K562 (cell line): Measurements from ENCODE around the gene ATP9B. TPM values are rescaled to one million over a fixed set of nuclear protein-coding genes. Genes with fewer than 3 reads are reported as not detected.

Source experiments
- ATAC-seq: fragments of 200-7000 bp; cut with Tn5 transposase; 3 replicates; pipeline ENCODE4 v1.9.1; 2020; ENCODE audit warnings: moderate library complexity
- BruUV-seq: library from RNA; stranded (reverse); fragments of 400-500 nt; replicated peaks from 2 replicates; lab custom pipeline; 2021; lab: Mats Ljungman, UMichigan
- CTCF ChIA-PET: fragments of 300-600 bp; formaldehyde crosslinking; extraction: SDS; loops from one replicate; lab custom pipeline; 2021; ENCODE audit warnings: low intra/inter-chr PET ratio; lab: Yijun Ruan, JAX
- POLR2A ChIA-PET: fragments of 300-600, 350-650 bp; sonication (Branson Sonifier 250); formaldehyde crosslinking; extraction: SDS; loops from one replicate; lab custom pipeline; 2021; ENCODE audit warnings: antibody characterized with exemption, inconsistent platforms; lab: Yijun Ruan, JAX
- DNase-seq, 4 experiments: peaks; one replicate each; pipeline versions ENCODE4 v3.0.0 to v3.0.0-alpha.2; 2011 to 2018; ENCODE audit warnings: low spot score in 3 of 4, mixed read lengths in 3 of 4; ENCODE audit errors: extremely low read depth in 1 of 4
- FAIRE-seq: peaks from 2 replicates; lab custom pipeline; 2011; peaks lifted over from hg19 to GRCh38; lab: Jason Lieb, UNC
- H2AFZ ChIP-seq: 2 replicates; pipeline ENCODE4 v1.6.0; 2011; ENCODE audit warnings: low read depth, low read length, control low read depth, inconsistent platforms
- H3K27ac ChIP-seq: fragments of 200-600 bp; 3 replicates; pipeline ENCODE4 v1.8.0; 2011; ENCODE audit warnings: low read depth, mild to moderate bottlenecking, control low read depth, inconsistent platforms, low read length, moderate library complexity, mixed read lengths; ENCODE audit errors: extremely low read depth
- H3K27me3 ChIP-seq, 2 experiments: fragments of 300-600 bp in 1 of 2; 2 replicates in 1 of 2; 3 replicates in 1 of 2; pipeline versions ENCODE4 v1.6.0 to v1.8.0; 2011; ENCODE audit warnings: inconsistent platforms in 2 of 2, low read length in 2 of 2, mild to moderate bottlenecking in 1 of 2, mixed read lengths in 1 of 2, moderate library complexity in 1 of 2; ENCODE audit not compliant: control insufficient read depth in 2 of 2, insufficient read depth in 2 of 2
- H3K36me3 ChIP-seq: fragments of 300-600 bp; 3 replicates; pipeline ENCODE4 v1.8.0; 2011; ENCODE audit warnings: mild to moderate bottlenecking, low read length, inconsistent platforms; ENCODE audit not compliant: control insufficient read depth, insufficient read depth
- H3K4me1 ChIP-seq, 2 experiments: fragments of 200-600 bp in 1 of 2; replicated peaks in 1 of 2; 2 replicates in 1 of 2; 3 replicates in 1 of 2; pipeline versions ENCODE4 v1.5.1 to v1.8.0; 2011; ENCODE audit warnings: inconsistent platforms in 2 of 2, low read length in 2 of 2, mild to moderate bottlenecking in 1 of 2, mixed read lengths in 1 of 2, moderate library complexity in 1 of 2; ENCODE audit not compliant: control insufficient read depth in 2 of 2, insufficient read depth in 2 of 2
- H3K4me2 ChIP-seq: 2 replicates; pipeline ENCODE4 v1.6.1; 2011; ENCODE audit warnings: low read length, control low read depth, inconsistent platforms, mixed read lengths; ENCODE audit not compliant: insufficient read depth
- H3K4me3 ChIP-seq: fragments of 200-600 bp; sonication (generic), shearing (Covaris generic); 2 replicates; pipeline ENCODE4 v1.5.1; 2016; ENCODE audit warnings: control low read depth, inconsistent platforms
- H3K79me2 ChIP-seq: fragments of 200-600 bp; 3 replicates; pipeline ENCODE4 v1.8.0; 2011; ENCODE audit warnings: low read length, inconsistent platforms; ENCODE audit not compliant: control insufficient read depth, insufficient read depth
- H3K9ac ChIP-seq, 2 experiments: 2 replicates each; pipeline versions ENCODE4 v1.6.0 to v1.6.1; 2011; ENCODE audit warnings: low read depth in 2 of 2, low read length in 2 of 2, control low read depth in 1 of 2, inconsistent platforms in 1 of 2, mild to moderate bottlenecking in 1 of 2, mixed read lengths in 1 of 2; ENCODE audit not compliant: insufficient read depth in 1 of 2
- H3K9me1 ChIP-seq: one replicate; pipeline ENCODE4 v1.6.0; 2011; ENCODE audit warnings: inconsistent platforms, mild to moderate bottlenecking, low read length, moderate library complexity; ENCODE audit not compliant: control insufficient read depth, insufficient read depth
- H3K9me3 ChIP-seq: replicated peaks from 2 replicates; pipeline ENCODE4 v1.5.1; 2011; ENCODE audit warnings: low read depth, low read length, inconsistent platforms; ENCODE audit not compliant: control insufficient read depth, insufficient read depth
- H4K20me1 ChIP-seq: replicated peaks from 2 replicates; pipeline ENCODE4 v1.6.1; 2011; ENCODE audit warnings: low read length, inconsistent platforms, mixed read lengths; ENCODE audit not compliant: control insufficient read depth, insufficient read depth
- CCAR2 ChIP-seq: fragments of 200-400 bp; formaldehyde crosslinking; IDR thresholded peaks from 2 replicates; pipeline ENCODE4 v1.6.1; 2017; ENCODE audit warnings: mild to moderate bottlenecking, low read depth, low read length
- PHF8 ChIP-seq: fragments of 200-600 bp; sonication (generic); IDR thresholded peaks from 2 replicates; pipeline ENCODE4 v1.6.1; 2012; ENCODE audit warnings: mixed run types, mild to moderate bottlenecking, inconsistent platforms, low read length, moderate library complexity, borderline replicate concordance
- PTTG1 ChIP-seq: fragments of 450-650 bp; IDR thresholded peaks from 2 replicates; pipeline ENCODE4 v1.6.1; 2016; ENCODE audit warnings: low read depth, mild to moderate bottlenecking, missing genetic modification characterization, missing compliant biosample characterization
- PYGO2 ChIP-seq: fragments of 450-650 bp; IDR thresholded peaks from 2 replicates; pipeline ENCODE4 v1.6.1; 2016; ENCODE audit warnings: mild to moderate bottlenecking, missing genetic modification characterization, moderate library complexity, missing compliant biosample characterization
- XRCC5 ChIP-seq: fragments of 200-400 bp; formaldehyde crosslinking; IDR thresholded peaks from 2 replicates; pipeline ENCODE4 v1.6.1; 2017; ENCODE audit warnings: low read depth, mild to moderate bottlenecking, low read length
- ZNF175 ChIP-seq: fragments of 200-800 bp; sonication (Bioruptor generic); IDR thresholded peaks from 2 replicates; pipeline ENCODE4 v1.6.1; 2016; ENCODE audit warnings: low read depth, mild to moderate bottlenecking, missing genetic modification characterization, missing compliant biosample characterization
- ZNF512 ChIP-seq: IDR thresholded peaks from 2 replicates; pipeline ENCODE4 v1.6.1; 2016; ENCODE audit warnings: missing genetic modification characterization, missing compliant biosample characterization
- WGBS: fragments of 100-300 bp; shearing (Covaris generic); methylation state at CpG from one replicate; pipeline ENCODE4 v1.1.6; 2016; ENCODE audit warnings: low coverage, mixed read lengths; ENCODE audit not compliant: insufficient coverage; ENCODE audit errors: missing lambda C conversion rate; 5-methylcytosine and 5-hydroxymethylcytosine counted together
- in situ Hi-C: fragments of 300-500 bp; cut with MboI; formaldehyde crosslinking; loops from 4 replicates; pipeline ENCODE4 v1.15.0; 2018; ENCODE audit warnings: inconsistent platforms, mixed read lengths
- intact Hi-C: fragments of 100-400 bp; cut with micrococcal nuclease; formaldehyde crosslinking; loops from 2 replicates; pipeline ENCODE4 v1.14.2; 2022
- polyA plus RNA-seq, 8 experiments: library from polyadenylated mRNA; depleted of rRNA in 4 of 8; stranded (reverse) in 5 of 8; unstranded in 3 of 8; fragments of >200 nt; fragmentation: Nextera tagmentation in 2 of 8; fragmentation: Illumina TruSeq in 1 of 8; extraction: Ambion mirVana in 2 of 8; extraction: Trizol in 1 of 8; gene quantifications; 2 replicates each; pipeline versions ENCODE4 v1.2.1 to v1.2.3, GENCODE V29; 2011 to 2014; ENCODE audit warnings: inconsistent platforms in 1 of 8, missing spikeins in 1 of 8
- total RNA-seq, 7 experiments: library from RNA; depleted of rRNA in 6 of 7; stranded (reverse); fragments of >200 nt in 6 of 7; fragmentation: Illumina TruSeq in 2 of 7; extraction: Trizol in 2 of 7; gene quantifications; 2 replicates each; pipeline versions ENCODE4 v1.2.1 to v1.2.3, GENCODE V29; 2011 to 2021; ENCODE audit warnings: low replicate concordance in 1 of 7

Gene ATP9B
- total and polyA plus RNA-seq, 9 of the 15 experiments (the other 6 are each of a cell fraction or from before 2014, with no cell fraction given): 0.66 to 13.2 (median 7.9) TPM

- no peak for TF ChIP-seq PTTG1 (tag)
- no peak for TF ChIP-seq CCAR2
These were observed 265.5 kb downstream of the ATP9B start (continued) for GRCh38 chr18:79334496-79335233.

- Histone ChIP-seq H3K4me3 (no peak overlapping the region), H4K20me1 (no peaks in the 10 kb centered on the region), H3K4me1 (no peaks in the 10 kb centered on the region), H3K27ac (no peak overlapping the region), H3K9me1 (no peaks in the 10 kb centered on the region), H3K27me3 (no peaks in the 10 kb centered on the region), H3K36me3 (peaks cover 2% of the 10 kb centered on the region; the same call in 1 of the 3 replicates), H3K4me2 (no peak overlapping the region), H3K79me2 (no peaks in the 10 kb centered on the region), H3K9ac (no peak overlapping the region), H3K9me3 (no peaks in the 10 kb centered on the region), H2AFZ (no peak overlapping the region)
- CTCF ChIA-PET: no interaction called here
- no peak for DNase-seq
- BruUV-seq: no TSS peak
- FAIRE-seq: no peak
- in situ Hi-C loops (no loop called here), intact Hi-C loops (loop anchor here (2.0 kb wide), 1 partner anchor 77 kb away; no protein-coding TSS in a partner anchor)
- no peak for ATAC-seq
- TF ChIP-seq ZNF175 (no peak), PHF8 (no peak), ZNF512 (tag) (no peak), PYGO2 (no peak), XRCC5 (no peak)
- POLR2A ChIA-PET: no interaction called here
- WGBS: 86% methylated on average over 17 of the region's 23 CpGs
These were observed 266.7 kb downstream of the ATP9B start for GRCh38 chr18:79335833-79336360.
